Measurements from ENCODE around the gene CDKL1. TPM values are rescaled to one million over a fixed set of nuclear protein-coding genes. Genes with fewer than 3 reads are reported as not detected.
"Not testable (repeated sequence)": the region's sequence is repeated elsewhere in the genome, so short reads cannot be mapped to it uniquely, and the experiment has no call there.

CDKL1 gene
- total RNA-seq, 2 experiments from 2014 or later: 8.1 to 12.0 TPM

GRCh38 chr14:50381823-50382287 is 14.8 kb downstream of the CDKL1 start:
- no peak overlapping the region for H3K4me3 Mint-ChIP-seq
- ChIA-PET POLR2A (no interaction called here), CTCF (no interaction called here)
- no peak overlapping the region for H3K27ac Mint-ChIP-seq
- H3K36me3 Mint-ChIP-seq (ENCODE audit: low read depth): no peaks in the 10 kb centered on the region
- no peak for ATAC-seq
- no peak for DNase-seq
- no peaks in the 10 kb centered on the region for H3K27me3 Mint-ChIP-seq (ENCODE audit: low read depth)
- no peaks in the 10 kb centered on the region for H3K4me1 Mint-ChIP-seq (ENCODE audit: low read depth)
- H3K9me3 Mint-ChIP-seq (ENCODE audit: insufficient read depth): no peaks in the 10 kb centered on the region

- no peak for ATAC-seq
- no peaks in the 10 kb centered on the region for H3K36me3 Mint-ChIP-seq (ENCODE audit: low read depth)
- no peaks in the 10 kb centered on the region for H3K27me3 Mint-ChIP-seq (ENCODE audit: low read depth)
- no peaks in the 10 kb centered on the region for H3K9me3 Mint-ChIP-seq (ENCODE audit: insufficient read depth)
- H3K4me3 Mint-ChIP-seq: no peak overlapping the region
- DNase-seq: no peak
- POLR2A ChIA-PET: interaction anchor here (0.6 kb wide), 1 partner anchor 111 kb away, joined by 3 read pairs; no protein-coding TSS in a partner anchor
- CTCF ChIA-PET: no interaction called here
- H3K27ac Mint-ChIP-seq: no peak overlapping the region
- no peaks in the 10 kb centered on the region for H3K4me1 Mint-ChIP-seq (ENCODE audit: low read depth)
Observed at GRCh38 chr14:50381008-50381407, 15.7 kb downstream of the CDKL1 start.

GRCh38 chr14:50380455-50380854 is 16.2 kb downstream of the CDKL1 start:
- ChIA-PET CTCF (no interaction called here), POLR2A (interaction anchor here (1.0 kb wide), 1 partner anchor 158 kb away, joined by 3 read pairs; no protein-coding TSS in a partner anchor)
- Mint-ChIP-seq H3K9me3 (ENCODE audit: insufficient read depth) (no peaks in the 10 kb centered on the region), H3K27ac (no peak overlapping the region), H3K4me3 (no peak overlapping the region), H3K36me3 (ENCODE audit: low read depth) (no peaks in the 10 kb centered on the region), H3K4me1 (ENCODE audit: low read depth) (no peaks in the 10 kb centered on the region), H3K27me3 (ENCODE audit: low read depth) (no peaks in the 10 kb centered on the region)
- DNase-seq (no peak), ATAC-seq (no peak)

- ATAC-seq: no peak
- no peaks in the 10 kb centered on the region for H3K36me3 Mint-ChIP-seq (ENCODE audit: low read depth)
- no peaks in the 10 kb centered on the region for H3K9me3 Mint-ChIP-seq (ENCODE audit: insufficient read depth)
- H3K27ac Mint-ChIP-seq: no peak overlapping the region
- DNase-seq: no peak
- CTCF ChIA-PET: no interaction called here
- H3K27me3 Mint-ChIP-seq (ENCODE audit: low read depth): no peaks in the 10 kb centered on the region
- POLR2A ChIA-PET: interaction anchor here (0.6 to 1.0 kb wide), 2 partner anchors 159 to 1323 kb away, joined by 3 read pairs; no protein-coding TSS in a partner anchor
- H3K4me1 Mint-ChIP-seq (ENCODE audit: low read depth): no peaks in the 10 kb centered on the region
- no peak overlapping the region for H3K4me3 Mint-ChIP-seq
Observed at GRCh38 chr14:50379563-50379962, 17.1 kb downstream of the CDKL1 start.

- CTCF ChIA-PET: no interaction called here
- Mint-ChIP-seq H3K27ac (no peak overlapping the region), H3K4me3 (no peak overlapping the region)
Observed at GRCh38 chr14:50377550-50378085, 19.1 kb downstream of the CDKL1 start.

GRCh38 chr14:50375760-50376159 is 20.9 kb downstream of the CDKL1 start:
- POLR2A ChIA-PET: interaction anchor here (1.2 kb wide), 1 partner anchor 12 kb away, joined by 5 read pairs; no protein-coding TSS in a partner anchor

More at GRCh38 chr14:50377550-50378085, 19.1 kb downstream of the CDKL1 start:
- no peak for ATAC-seq
- Mint-ChIP-seq H3K9me3 (ENCODE audit: insufficient read depth) (no peaks in the 10 kb centered on the region), H3K36me3 (ENCODE audit: low read depth) (no peaks in the 10 kb centered on the region), H3K4me1 (ENCODE audit: low read depth) (no peaks in the 10 kb centered on the region), H3K27me3 (ENCODE audit: low read depth) (peaks cover 2% of the 10 kb centered on the region)
- DNase-seq: no peak
- POLR2A ChIA-PET: no interaction called here

GRCh38 chr14:50373959-50374358 is 22.7 kb downstream of the CDKL1 start:
- ChIA-PET CTCF (interaction anchor here (1.0 kb wide), 1 partner anchor 21 kb away, joined by 3 read pairs; no protein-coding TSS in a partner anchor), POLR2A (interaction anchor here (1.1 kb wide), 1 partner anchor 11 kb away, joined by 4 read pairs; no protein-coding TSS in a partner anchor)
- Mint-ChIP-seq H3K4me1 (ENCODE audit: low read depth) (no peaks in the 10 kb centered on the region), H3K9me3 (ENCODE audit: insufficient read depth) (no peaks in the 10 kb centered on the region), H3K27ac (no peak overlapping the region), H3K36me3 (ENCODE audit: low read depth) (no peaks in the 10 kb centered on the region), H3K27me3 (ENCODE audit: low read depth) (peaks cover 2% of the 10 kb centered on the region), H3K4me3 (no peak overlapping the region)
- DNase-seq (no peak), ATAC-seq (no peak)

More at GRCh38 chr14:50375760-50376159, 20.9 kb downstream of the CDKL1 start:
- no peak overlapping the region for H3K27ac Mint-ChIP-seq
- no peaks in the 10 kb centered on the region for H3K4me1 Mint-ChIP-seq (ENCODE audit: low read depth)
- CTCF ChIA-PET: no interaction called here
- ATAC-seq (no peak), DNase-seq (no peak)
- no peaks in the 10 kb centered on the region for H3K36me3 Mint-ChIP-seq (ENCODE audit: low read depth)
- no peak overlapping the region for H3K4me3 Mint-ChIP-seq
- H3K9me3 Mint-ChIP-seq (ENCODE audit: insufficient read depth): no peaks in the 10 kb centered on the region
- H3K27me3 Mint-ChIP-seq (ENCODE audit: low read depth): peaks cover 2% of the 10 kb centered on the region

- ChIA-PET POLR2A (no interaction called here), CTCF (no interaction called here)
- DNase-seq (no peak), ATAC-seq (no peak)
- no peaks in the 10 kb centered on the region for H3K36me3 Mint-ChIP-seq (ENCODE audit: low read depth)
- no peak overlapping the region for H3K4me3 Mint-ChIP-seq
- peaks cover 7% of the 10 kb centered on the region for H3K4me1 Mint-ChIP-seq (ENCODE audit: low read depth)
- no peaks in the 10 kb centered on the region for H3K9me3 Mint-ChIP-seq (ENCODE audit: insufficient read depth)
- H3K27ac Mint-ChIP-seq: no peak overlapping the region
- peaks cover 2% of the 10 kb centered on the region for H3K27me3 Mint-ChIP-seq (ENCODE audit: low read depth)
Observed at GRCh38 chr14:50371546-50371945, 25.1 kb downstream of the CDKL1 start.

- Mint-ChIP-seq H3K9me3 (ENCODE audit: insufficient read depth) (peaks cover 4% of the 10 kb centered on the region), H3K4me3 (no peak overlapping the region), H3K36me3 (ENCODE audit: low read depth) (peaks cover 8% of the 10 kb centered on the region), H3K4me1 (ENCODE audit: low read depth) (peaks cover 35% of the 10 kb centered on the region), H3K27me3 (ENCODE audit: low read depth) (no peaks in the 10 kb centered on the region), H3K27ac (peak overlapping the region; percentile 71)
- no peak for ATAC-seq
- CTCF ChIA-PET: interaction anchor here (6.2 kb wide), 1 partner anchor 46 kb away, joined by 29 read pairs; no protein-coding TSS in a partner anchor
- DNase-seq: no peak
- POLR2A ChIA-PET: no interaction called here
Observed at GRCh38 chr14:50366589-50366988, 30.1 kb downstream of the CDKL1 start.

GRCh38 chr14:50366115-50366514 is 30.6 kb downstream of the CDKL1 start:
- Mint-ChIP-seq H3K36me3 (ENCODE audit: low read depth) (peaks cover 8% of the 10 kb centered on the region), H3K27ac (peak overlapping the region; percentile 12), H3K27me3 (ENCODE audit: low read depth) (no peaks in the 10 kb centered on the region), H3K4me3 (no peak overlapping the region), H3K4me1 (ENCODE audit: low read depth) (peaks cover 35% of the 10 kb centered on the region), H3K9me3 (ENCODE audit: insufficient read depth) (peaks cover 4% of the 10 kb centered on the region)
- DNase-seq (no peak), ATAC-seq (no peak)
- CTCF ChIA-PET: interaction anchor here (1.2 to 6.2 kb wide), 3 partner anchors 24 to 48 kb away, joined by 3 to 29 read pairs (median 3); no protein-coding TSS in a partner anchor
- POLR2A ChIA-PET: no interaction called here

GRCh38 chr14:50365572-50365971 is 31.1 kb downstream of the CDKL1 start:
- H3K4me3 Mint-ChIP-seq; H3K9me3 Mint-ChIP-seq (ENCODE audit: insufficient read depth); DNase-seq; POLR2A ChIA-PET; ATAC-seq; H3K27me3 Mint-ChIP-seq (ENCODE audit: low read depth): not testable (repeated sequence)
- H3K27ac Mint-ChIP-seq: peak overlapping the region; percentile 12
- H3K36me3 Mint-ChIP-seq (ENCODE audit: low read depth): peaks cover 13% of the 10 kb centered on the region
- CTCF ChIA-PET: interaction anchor here (1.2 to 6.2 kb wide), 3 partner anchors 23 to 47 kb away, joined by 3 to 29 read pairs (median 3); no protein-coding TSS in a partner anchor
- peaks cover 38% of the 10 kb centered on the region for H3K4me1 Mint-ChIP-seq (ENCODE audit: low read depth)

- H3K4me3 Mint-ChIP-seq: no peak overlapping the region
- DNase-seq (no peak), ATAC-seq (no peak)
- H3K27ac Mint-ChIP-seq: no peak overlapping the region
- H3K4me1 Mint-ChIP-seq (ENCODE audit: low read depth): peaks cover 38% of the 10 kb centered on the region
- H3K27me3 Mint-ChIP-seq (ENCODE audit: low read depth): no peaks in the 10 kb centered on the region
- ChIA-PET CTCF (interaction anchor here (1.2 to 6.2 kb wide), 3 partner anchors 22 to 47 kb away, joined by 3 to 29 read pairs (median 3); no protein-coding TSS in a partner anchor), POLR2A (interaction anchor here (1.2 to 3.2 kb wide), 3 partner anchors 12 to 167 kb away, joined by 3 to 25 read pairs (median 5); partner anchors contain the start of genes DMAC2L, L2HGDH and MAP4K5)
- peaks cover 4% of the 10 kb centered on the region for H3K9me3 Mint-ChIP-seq (ENCODE audit: insufficient read depth)
- H3K36me3 Mint-ChIP-seq (ENCODE audit: low read depth): peaks cover 14% of the 10 kb centered on the region
Observed at GRCh38 chr14:50364792-50365191, 31.9 kb downstream of the CDKL1 start.

Measured in activated CD8-positive, alpha-beta T cell treated with anti-CD3 and anti-CD28 coated beads, Interleukin-2, amount 10 ng/mL, durations not matched to agents 7 days and 5 days (primary cell).